ENCODE results near the gene PYGM.

GRCh38 chr11:64697663-64698375 lies 62.0 kb downstream of the PYGM start:
- no peak for TF ChIP-seq CTCF (IDR thresholded peaks at IDR 0.05)
- no peak for TF ChIP-seq POLR2AphosphoS5 (IDR thresholded peaks at IDR 0.05)

Measured in prostate gland (tissue), 2 donors.